Effector CD8-positive, alpha-beta T cell (primary cell): Measurements from ENCODE around the gene PTCD3.
A peak's percentile ranks its signal among the peaks of the same experiment; 100 is the strongest.

Source experiments
- DNase-seq: peaks from one replicate; lab custom pipeline; 2025; lab: John Stamatoyannopoulos, UW
- total RNA-seq, 4 experiments: gene quantifications; one replicate each; lab custom pipeline; 2026; lab: John Stamatoyannopoulos, UW

The PTCD3 gene
- 148 to 183 (median 161) reads per million in 4 experiments for total RNA-seq

DNA sequence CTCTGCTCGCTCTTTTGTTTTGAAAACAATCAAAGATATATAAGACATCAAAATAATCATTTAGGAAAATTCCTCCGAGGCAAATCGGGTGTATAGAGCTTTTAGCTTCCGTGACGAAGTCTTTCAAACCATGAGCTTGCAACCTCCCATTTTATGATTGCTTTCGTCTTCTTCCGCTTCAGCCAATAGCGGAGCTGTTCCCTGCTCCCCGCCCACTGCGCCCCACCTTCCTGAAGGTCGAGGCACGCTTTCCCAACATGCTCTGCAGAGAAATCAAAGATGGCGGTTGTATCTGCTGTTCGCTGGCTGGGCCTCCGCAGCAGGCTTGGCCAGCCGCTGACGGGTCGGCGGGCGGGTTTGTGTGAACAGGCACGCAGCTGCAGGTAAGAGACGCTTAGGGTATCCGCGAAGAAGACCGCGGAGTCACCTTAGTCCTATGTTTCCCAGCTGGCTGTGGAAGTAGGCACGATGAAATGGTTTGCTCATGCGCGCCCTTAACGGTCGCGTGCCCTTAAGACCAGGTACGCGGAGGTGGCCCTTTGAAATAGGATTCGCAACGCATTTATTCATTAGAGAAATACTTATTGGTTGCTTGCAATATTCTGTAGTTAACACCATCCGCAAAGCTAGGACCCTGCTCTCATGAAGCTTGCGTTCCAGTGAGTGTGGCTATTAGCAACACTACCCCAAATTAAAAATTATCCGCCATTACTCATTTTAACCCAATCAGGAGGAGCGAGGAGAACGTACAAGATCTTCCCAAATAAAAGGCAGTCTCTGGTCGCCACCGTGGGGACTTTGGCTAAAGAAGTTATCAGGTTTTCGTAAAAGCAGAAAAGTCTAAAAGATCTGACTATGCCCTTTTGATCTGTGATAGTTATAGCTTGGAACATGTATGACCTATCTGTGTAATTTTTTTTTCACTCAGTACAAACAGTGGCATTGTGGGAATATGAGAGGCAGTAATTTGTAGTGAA is at the start of gene PTCD3:
Gene PTCD3 (plus strand): TSS at position 267 of the 977 bp plus-strand sequence. CDS start 13 bp downstream, at position 280.
- peak; percentile 86 for DNase-seq

DNA sequence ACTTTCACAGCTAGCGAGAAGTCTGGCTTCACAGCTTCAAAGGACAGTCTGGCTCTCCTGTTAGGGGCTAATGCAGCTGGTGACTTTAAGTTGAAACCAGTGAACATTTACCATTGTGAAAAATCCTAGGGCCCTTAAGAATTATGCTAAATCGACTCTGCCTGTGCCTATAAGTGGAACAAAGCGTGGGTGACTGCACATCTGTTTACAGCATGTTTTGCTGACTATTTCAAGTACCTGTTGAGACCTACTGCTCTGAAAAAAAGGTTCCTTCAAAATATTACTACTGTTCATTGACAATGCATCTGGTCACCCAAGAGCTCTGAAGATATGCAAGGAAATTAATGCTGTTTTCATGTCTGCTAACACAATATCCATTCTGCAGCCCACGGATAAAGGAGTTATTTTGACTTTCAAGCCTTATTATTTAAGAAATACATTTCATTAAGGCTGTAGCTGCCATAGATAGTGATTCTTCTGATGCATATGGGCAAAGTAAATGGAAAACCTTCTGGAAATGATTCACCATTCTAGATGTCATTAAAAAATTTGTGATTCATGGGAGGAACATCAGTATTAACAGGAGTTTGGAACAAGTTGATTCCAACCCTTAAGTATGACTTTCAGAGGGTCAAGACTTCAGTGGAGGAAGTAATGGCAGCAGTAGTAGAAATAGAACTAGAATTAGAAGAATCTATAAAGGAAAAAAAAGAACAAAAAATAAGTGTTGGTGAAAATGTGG is 49.3 kb upstream of the PTCD3 start:
- DNase-seq, result no peak

DNA sequence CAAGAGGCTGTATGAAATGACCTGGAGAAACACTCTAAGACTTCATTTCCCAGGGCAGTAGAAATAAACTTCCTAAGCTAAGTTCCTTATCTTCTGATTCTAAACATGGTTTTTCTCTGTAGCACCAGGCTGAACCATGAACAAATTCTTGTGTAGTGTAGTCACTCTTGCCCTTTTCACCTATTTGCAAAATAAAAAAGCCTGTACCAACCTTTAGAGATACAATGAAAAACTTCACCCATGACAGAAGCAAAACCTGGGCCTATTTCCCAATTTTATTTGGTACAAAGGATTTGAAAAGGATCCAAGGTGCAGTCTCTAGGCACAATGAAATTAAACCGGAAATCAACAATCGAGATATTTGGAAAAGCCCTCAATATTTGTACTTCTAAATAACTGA is 44.0 kb upstream of the PTCD3 start:
- DNase-seq, result no peak

DNA sequence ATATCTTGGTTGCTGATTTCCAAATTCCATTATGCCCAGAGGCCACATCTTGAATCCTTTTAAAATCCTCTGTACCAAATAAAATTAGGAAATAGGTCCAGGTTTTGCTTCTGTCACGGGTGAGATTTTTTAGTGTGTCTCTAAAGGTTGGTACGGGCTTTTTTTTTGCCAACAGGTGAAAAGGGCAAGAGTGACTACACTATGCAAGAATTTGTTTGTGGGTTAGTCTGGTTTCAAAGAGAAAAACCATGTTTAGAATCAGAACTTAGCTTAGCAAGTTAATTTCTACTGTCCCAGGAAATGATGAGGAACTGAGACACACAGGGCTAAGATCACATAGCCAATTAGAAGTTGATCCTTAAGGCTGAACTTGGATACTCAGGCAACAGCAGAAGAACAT is 42.0 kb upstream of the PTCD3 start:
- DNase-seq, result no peak

DNA sequence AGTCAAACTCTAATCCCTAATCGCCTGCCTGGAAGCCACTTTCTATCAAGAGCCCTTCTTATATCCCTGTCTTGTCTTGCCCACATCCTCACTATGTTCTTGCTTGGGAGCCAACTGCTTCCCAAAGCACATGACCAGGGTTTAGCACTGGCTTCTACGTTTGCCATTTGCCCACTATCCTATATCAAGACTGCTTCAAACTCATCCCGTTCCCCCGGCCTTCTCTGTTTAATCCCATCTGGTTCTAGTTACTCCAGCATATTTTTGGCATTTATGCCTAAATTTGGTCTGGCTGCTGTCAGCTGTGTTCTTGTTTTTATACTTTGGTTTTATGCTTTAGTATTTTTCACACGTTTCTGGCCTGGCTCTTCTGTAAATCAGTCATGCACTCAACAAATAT is 40.5 kb upstream of the PTCD3 start:
- no peak for DNase-seq

DNA sequence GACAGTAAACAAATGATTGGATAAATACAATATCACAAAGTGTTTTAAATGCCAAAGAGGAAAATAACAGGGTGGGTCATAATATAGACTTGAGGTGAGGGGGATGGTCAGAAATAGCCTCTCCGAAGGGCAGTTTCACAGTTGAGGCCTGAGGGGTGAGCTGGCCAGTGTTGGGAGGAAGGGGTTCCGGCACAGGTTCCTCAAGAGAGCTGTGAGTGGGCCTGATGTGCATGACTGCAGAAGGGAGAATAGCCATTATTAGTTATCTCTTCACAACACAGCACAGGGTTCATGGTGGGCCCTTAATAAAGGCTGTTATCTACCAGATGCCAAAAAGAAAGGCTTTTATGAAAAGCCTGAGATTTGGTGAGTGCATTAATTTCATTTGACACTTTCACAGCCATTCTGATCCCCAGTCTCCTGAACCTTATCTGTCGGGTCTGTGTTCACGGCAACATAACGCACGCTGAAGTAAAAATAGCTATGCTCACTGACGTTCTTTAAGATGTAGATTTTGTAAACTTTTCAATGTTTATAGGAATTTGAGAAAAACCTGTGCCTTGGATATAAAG is 39.9 kb upstream of the PTCD3 start:
- no peak for DNase-seq

DNA sequence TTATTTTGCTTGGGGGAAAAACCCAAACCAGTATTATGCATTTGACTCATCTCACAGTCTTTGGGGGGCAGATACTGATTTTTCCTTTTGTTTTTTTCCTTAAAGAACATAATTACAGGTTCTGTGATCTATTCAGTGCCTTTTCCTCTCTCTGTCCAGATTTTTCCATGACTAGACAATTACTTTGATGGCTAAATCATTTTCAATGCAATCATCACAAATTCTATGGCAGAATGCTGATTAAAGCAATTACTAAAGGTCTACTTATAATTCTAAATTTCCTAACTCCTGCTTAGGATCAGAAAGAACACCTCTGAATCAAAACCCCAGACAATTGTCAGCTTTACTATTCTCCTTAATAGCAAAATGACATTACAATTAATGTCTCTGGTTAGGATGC is 39.1 kb upstream of the PTCD3 start:
- no peak for DNase-seq

DNA sequence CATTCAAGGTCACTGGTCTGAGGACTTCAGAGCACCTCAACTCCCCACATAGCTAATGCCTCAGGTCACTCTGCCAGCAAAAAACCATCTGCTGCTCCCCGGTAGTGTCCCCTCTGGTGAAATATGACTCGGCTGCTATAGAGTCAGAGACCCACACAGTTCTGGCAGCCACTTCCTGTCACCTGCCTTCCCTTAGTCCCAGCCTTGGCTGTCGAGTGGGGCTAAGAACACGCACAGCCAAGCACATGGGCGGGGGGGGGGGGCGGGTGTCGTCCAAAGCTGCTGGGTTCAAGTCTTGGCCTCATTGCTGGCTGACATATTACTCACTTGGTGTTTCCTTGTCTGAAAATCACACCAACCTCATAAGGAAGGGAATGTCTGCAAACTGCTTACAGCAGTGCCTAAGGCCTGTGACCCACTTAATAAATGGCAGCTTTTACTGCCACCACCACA is 37.9 kb upstream of the PTCD3 start:
- no peak for DNase-seq

DNA sequence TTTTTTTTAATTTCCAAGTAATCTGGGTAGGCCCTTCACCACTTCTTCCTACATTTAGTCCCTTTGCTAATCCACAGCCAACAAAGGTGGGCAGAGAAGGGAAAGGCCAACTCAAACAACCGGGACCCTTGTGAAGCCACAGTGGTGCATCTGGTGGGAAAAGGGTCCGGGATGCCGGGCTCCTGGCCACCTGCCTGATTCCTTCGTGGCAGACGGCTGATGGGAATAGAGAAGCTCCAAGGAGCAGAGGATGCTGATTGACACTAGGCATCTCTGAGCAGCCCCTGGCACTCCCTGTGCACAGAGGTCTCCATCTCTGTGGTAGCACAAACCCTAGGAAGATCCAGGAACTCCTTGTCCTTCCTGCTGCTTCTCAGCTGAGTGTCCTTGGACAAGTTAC is 37.4 kb upstream of the PTCD3 start:
- no peak for DNase-seq

DNA sequence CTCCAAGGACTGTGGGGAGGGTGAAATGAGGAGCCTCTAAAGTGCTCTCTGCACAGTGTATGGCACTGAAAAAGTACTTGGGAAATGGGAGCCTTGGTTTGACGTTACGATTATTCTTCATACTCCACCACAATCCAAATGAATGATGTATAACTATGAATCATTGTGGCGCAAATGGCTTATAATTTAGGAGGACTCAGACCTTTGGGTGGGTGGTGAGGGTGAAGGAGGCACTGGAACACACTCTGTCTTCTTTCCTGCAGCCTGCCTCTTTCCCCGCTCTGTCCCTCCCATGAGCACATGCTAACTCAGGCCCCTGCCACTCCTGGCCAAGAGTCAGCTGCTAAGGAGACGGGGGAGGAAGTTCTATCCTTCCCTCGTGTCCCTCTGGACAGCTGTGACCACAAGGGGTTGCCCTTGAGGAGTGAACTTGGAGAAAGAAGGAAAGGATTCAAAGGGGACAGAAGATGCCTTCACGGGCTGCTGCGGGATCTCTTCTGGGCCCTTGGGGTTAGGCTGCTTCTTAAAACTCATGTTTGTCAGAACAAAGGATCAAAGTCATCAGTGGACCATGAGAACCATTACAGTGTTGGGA is 36.8 kb upstream of the PTCD3 start:
- DNase-seq, result no peak

DNA sequence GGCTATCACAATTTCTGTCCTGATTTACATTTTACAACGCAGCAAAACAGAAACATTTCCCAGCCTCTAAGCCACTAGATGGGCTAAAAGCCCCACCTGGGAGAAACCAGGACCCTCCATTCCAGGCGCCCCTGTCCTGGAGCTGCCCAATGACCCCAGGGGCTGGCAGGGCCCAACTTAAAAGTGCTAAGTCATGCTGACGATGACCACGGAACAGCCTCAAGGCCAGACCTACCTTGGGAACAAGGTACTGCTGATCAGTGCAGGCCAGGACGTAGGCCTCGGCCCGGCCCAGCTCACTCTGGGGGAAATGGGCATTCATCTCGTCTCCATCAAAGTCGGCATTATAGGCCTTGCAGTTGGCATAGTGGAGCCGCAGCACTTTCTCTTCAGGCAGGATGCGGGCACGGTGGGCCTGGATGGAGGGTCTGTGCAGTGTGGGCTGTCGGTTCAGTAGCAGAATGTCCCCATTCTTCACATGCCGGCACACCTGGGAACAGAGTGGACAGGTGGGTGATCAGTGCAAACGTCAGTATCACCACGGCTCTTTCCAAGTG is 36.2 kb upstream of the PTCD3 start:
- no peak for DNase-seq

DNA sequence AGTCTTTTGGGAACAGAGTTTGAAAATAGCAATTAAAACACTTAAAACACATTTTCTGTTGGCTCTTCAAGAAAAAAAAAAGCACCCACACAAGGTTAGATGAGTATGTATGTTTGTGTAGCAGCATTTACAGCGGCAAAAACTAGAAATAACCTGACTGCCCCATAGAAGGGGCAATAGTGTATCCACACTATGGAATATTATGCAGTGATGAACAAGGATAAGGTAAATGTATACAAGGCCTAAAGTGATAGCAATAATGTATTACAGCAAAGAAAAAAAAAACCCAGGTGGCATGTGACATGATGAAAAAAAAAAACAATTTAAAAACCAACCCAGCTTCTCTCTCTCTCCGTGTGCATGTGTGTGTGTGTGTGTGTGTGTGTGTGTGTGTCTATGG is 35.2 kb upstream of the PTCD3 start:
- DNase-seq, result no peak

DNA sequence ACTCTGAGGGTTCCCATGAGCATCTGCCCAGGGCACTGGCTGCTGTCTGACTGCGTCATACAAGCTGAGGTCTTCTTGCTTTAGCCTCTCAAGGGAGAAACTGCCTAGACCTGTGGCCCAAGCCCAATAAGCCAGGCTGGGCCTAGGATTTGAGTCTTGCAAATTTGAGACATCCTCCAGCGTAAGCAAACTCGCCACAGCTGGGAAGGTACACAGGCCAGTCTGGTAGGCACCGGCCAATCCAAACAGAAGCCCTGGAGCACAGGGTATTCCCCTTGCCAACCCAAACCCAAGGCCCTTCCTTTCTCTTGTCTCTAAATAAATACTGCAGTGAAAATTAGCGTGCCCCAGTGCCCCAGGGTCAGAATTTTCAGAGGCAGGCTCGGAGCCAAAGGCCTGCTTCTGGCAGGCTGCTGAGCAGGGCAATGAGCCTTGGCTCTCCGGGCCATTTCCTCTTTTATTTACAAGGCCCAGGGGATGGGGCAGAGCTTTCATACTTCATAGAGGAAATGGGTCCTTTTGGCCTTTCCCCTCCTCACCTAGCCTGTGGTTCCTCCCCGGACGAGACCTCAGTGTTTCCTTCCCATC is 33.7 kb upstream of the PTCD3 start:
- DNase-seq, result no peak

DNA sequence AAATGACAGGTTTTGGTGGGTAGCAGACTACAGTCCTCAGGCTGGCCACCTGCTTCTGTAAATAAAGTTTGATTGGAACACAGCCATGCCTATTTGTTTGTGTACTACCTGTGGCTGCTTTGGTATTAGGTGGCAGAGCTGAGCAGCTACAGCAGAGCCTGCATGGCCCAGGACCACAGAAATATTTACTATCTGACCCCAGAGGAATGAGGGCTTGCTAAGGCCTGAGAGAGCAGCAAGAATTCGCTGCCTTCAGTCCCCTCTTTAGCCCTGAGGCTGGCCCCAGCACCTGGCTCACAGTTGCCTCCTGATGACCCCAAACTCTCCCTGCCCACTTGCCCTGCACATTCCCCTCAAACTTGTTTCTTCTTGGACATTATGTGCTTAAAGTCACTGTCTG is 32.8 kb upstream of the PTCD3 start:
- DNase-seq, result no peak

DNA sequence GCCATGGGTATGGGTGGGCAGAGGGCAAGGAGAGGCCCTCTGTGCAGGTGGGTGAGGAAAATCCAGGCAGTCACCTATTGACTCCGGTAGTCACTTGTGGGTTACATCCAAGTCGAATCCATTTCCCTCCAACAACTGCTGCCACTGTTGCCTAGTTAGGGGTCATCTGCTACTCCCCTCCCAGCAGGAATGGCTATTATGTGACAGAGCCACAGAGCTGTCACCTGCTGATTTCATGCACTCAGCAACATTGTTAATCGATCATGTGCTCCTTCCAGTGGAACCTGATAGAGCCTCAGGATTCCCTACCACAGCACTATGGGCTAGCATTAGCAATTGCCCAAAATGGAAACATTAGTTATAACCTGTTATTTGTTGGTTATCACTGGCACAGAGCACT is 31.8 kb upstream of the PTCD3 start:
- no peak for DNase-seq

DNA sequence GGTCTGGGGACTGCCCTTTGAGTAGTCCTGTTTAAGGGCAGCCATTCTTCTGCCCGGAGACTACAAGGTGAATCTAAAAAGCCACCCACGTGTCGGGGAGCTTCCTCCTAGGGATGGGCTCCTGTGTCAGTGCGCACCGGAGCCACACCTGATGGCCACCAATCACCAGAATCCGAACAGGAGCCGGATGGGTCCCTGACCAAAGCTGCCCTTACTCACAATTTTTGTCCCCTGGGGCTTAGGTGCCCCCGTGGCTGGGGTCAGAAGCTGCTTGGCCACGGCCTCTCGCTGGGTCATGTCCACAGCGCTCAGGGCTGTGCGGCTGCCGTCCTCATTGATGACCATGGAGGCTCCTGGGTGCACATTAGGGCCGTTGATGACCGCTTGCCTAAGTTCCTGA is 31.2 kb upstream of the PTCD3 start:
- no peak for DNase-seq

DNA sequence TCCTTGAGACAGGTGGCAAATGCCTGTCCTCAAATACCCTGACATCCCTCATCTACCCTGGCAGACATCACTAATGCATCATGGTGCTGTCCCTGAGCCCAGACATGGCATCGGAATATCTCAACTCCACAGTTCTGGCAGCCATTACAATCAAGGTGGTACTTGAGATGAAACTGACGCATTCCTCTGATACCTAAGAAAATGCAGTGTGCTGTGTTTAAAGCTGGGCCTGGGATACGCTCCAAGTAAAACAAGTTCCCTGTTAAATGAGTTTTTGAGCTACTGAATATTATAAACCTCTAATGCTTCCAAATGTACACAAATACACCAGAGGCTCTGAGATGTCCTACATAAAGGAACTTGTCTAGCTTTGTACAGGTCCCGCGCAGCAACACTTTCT is 30.1 kb upstream of the PTCD3 start:
- DNase-seq, result no peak

DNA sequence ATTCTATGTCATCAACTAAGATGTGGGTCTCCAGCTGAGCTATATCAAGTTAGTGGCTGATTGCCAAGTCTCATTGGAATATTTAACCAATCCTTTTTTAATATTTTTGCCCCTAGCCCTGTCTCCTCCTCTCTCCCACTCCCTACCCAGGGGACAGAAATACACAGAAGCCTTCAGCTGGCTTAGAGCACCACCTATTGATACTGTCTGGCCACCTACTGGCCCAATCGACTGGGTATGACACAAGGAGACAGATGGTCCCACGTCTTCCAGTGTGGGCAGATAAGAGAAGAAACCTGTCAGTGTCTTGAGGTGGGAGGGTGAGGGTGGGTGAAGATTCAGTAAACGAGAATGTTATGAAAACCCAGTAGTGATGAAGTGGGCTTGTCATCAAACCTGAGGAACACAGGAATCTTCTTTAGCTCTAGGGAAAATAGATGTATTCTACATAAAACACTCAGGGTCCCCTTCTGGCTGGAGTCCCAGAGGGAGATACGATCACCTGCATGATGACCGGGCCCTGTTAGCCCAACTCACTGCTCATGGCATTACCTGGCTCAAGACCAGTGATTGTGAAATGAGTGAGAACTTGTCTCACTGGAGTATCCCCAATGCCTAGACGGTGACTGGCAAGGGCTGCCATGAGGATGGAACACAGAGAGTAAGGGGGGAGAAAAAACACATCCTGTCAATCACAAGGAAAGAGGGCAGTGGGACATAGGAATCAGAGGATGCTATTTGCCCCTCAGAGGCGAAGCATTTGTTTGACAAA is 27.1 kb upstream of the PTCD3 start:
- DNase-seq, result peak; percentile 16

DNA sequence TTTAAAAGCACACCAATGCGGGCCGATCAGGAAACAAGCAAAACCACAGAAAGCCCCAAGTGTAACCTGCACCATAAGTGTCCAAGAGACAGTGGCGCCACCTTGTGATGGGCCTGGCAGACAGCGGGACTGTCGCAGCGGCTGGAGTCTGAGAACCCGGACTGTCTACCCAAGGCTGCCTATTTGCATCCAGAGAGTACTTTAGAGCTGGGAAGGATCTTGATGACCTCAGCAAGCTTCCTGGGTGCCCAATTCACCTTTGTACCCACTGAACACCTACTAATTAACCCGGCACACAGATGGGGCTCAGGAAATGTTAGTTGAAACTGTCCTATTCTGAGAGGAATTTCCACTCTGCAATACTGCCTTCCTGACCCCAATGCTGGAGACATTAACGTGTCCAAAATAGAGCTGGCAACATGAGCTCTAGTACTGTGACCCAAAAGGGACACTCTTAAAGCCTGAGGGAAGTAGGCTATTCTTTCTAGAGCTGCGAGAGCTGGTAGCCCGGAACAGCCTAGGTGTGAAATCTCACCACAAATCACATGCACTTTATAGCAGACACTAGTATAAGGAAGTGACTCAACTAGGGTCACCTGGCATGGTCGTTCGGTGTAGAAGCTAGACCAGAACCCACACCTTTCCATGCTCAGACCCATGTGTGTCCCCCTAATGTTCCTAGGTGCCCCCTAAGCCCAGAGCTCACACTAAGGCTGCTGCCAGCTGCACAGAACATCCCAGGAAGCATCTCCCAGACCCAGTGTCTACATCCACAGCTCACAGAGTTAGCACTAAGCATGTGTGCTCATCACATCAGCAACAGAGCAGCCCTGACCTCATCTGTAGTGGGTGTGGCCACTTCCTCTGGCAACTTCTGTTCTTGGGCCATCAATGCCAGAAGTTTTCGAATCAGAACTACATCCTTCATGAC is 25.8 kb upstream of the PTCD3 start:
- peak; percentile 64 for DNase-seq

DNA sequence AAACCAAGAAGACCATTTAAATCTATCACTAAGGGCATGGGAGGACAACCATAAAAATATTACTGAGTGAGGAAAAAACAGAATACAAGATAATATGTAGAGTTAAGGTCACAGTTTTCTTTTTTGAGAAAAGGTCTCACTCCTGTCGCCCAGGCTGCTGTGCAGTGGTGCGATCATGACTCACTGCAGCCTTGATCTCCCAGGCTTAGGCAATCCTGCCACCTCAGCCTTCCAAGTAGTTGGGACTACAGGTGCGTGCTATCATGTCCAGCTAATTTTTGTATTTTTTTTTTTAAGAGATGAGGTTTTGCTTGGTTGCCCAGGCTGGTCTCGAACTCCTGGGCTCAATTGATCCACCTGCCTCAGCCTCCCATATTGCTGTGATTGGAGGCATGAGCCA is 24.3 kb upstream of the PTCD3 start:
- no peak for DNase-seq
